HG03159 (cell line): ENCODE results near the gene FEZF2.
A peak's percentile ranks its signal among the peaks of the same experiment; 100 is the strongest.

ENCODE experiments used
- ATAC-seq: cut with Tn5 transposase; IDR thresholded peaks from one replicate; pipeline ENCODE4 v1.9.1; 2021; ENCODE audit warnings: mild to moderate bottlenecking, moderate library complexity; ENCODE audit not compliant: unreplicated experiment

Gene FEZF2

DNA sequence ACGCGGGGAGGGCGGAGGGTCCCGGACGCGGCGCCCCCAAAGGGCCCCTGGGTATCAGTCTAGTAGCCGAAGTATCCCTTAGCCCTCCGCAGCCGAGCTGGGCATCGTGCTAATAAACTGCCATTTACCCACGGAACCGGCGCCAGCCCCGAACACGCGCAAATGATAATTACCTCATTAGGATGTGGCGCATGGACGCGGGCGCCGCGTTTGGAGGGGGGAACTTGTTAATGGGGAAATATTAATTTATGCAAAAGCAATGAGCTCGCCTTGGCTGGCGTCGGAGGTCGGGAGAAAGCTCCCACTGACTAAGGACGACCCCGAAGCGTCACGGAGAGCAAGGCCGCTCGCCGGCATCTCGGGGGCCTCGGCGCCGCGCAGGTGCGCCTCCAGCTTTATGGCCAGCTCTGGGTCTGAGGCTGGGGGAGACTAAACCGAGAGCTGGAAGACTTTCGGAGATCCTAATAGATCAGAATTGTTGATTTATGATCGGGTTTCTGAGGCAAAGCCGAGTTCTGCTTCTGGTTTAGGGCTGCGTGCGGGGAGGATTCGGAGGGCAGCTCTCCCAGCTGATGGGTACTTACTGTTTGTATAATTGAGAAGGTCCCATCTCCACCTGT is 474 bp upstream of the FEZF2 start:
- ATAC-seq: no peak

DNA sequence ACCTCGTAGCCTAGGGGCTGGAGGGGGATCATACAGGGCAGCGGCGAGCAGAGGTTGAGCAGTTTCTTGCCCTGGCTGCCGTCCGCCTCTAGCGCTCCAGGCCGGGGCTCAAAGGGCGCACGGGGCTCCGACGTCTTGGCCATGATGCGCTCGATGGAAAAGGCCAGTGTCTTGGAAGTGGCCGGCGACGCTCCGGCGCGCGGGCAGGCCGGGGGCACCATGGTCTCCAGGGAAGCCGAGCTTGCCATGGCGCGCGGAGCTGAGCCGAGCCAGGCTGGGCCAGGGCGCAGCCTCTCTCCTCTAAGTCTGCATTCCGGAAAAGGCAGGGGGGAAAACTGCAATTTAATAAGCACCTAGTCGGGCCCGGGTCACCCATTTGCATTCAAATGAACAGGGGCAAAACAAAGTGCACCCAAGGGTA is 719 bp downstream of the FEZF2 start:
- ATAC-seq: no peak

DNA sequence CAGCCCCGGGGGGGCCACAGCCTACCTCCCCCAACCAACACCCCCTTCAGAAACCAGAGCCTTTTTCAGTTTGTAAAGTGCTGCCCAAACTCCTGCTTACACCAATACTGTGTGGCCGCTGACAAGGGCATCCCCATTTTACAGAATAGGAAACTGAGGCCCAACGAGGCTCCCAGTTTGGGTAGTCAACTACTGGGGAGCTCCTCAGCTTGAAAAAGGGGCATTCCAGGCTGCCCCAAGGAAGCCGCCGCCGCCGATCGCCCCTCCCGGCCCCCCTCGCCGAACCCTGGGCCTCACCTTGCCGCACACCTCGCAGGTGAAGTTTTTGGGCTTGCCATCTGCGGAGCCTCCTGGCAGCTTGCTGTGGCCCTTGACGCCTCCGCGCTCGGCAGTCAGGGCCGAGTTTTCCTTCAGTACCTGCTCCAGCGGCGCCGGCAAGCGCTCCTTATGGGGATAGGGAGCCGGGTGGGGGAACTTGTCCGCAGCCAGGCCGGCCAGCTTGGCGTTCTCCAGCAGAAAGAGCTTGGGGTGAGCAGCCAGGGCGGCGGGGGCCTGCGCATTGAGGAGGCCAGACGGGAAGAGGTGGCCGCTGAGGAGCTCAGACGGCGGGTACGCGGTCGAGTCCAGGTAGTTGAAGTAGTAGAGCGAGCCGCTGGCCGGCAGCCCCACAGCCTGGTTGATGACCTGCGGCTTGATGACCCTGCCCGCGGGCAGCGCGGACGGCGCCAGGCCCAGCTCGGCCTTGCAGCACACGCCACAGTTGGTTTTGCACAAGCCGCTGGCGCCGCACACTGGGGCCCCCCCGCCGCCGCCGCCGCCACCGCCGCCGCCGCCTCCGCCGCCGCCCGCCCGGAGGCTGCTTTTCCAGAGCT is 1.4 kb downstream of the FEZF2 start:
- no peak for ATAC-seq

DNA sequence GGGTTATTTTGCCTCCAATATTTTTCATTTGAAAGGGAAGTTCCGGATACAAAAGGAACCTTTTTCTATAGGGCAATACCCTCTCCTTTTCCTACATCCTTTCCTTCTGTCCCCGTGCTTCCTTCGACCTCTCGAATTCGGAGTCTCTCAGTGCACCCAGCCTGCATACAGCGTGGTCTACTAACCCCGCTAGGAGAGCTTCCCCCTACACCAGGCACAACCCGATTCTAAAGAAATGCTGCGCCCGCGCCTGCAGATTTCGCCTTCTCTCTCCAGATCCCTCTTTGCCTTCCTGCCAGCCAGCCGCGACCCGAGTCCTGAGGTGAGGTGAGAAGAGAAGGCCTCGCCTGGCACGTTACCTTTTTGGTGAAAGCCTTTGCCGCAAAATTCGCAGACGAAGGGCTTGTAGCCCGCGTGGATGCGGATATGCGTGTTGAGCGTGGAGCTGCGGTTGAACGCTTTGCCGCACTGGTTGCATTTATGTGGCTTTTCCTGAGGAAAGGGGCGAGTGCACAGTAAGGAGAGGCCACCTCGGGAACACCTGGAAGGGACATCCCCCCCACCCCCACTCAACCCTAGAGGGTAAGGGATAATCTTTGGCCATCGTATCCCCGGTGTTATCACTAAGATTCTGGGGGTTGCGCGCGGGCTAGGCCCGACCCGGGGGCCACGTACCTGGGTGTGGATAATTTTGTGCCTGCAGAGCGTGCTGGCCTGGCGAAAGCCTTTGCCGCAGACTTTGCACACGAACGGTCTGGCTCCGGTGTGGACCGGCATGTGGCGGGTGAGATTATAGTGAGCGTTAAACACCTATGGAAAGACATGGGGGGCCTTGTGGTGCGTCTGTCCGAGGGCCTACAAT is 2.3 kb downstream of the FEZF2 start:
- ATAC-seq: no peak

DNA sequence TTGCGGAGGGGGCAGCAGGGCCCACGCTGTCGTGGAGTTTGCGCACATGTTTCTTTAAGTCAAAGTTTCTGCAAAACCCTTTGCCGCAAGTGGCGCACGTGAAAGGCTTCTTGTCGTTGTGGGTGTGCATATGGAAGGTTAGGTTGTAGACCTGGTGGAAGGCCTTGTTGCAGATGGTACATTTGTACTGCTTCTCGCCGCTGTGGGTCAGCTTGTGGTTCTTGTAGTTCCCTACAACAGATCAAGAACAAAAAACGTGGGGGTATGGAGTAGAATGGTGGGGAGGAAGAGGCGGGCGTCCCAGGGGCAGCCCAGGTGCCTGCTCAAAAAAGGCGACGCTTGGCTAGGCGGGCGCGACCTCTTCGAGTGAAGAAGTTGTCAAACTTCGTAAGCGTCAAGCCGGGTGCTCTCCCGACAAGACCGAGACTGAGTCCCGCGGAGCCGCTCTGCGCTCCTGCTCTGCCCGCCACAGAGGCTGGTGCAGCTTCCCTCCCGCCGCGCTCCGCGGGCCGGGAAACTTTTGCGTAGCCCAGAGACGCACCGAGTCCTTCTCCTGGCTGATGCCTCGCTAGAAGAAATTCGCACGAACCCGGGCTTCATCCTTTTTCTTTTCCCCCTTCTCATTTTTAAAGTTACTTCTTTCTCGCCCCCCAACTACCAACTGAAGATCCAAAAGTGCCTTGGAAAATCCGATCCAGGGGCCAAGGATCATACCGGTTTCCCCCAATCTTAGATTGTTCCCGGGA is 3.1 kb downstream of the FEZF2 start:
- no peak for ATAC-seq

DNA sequence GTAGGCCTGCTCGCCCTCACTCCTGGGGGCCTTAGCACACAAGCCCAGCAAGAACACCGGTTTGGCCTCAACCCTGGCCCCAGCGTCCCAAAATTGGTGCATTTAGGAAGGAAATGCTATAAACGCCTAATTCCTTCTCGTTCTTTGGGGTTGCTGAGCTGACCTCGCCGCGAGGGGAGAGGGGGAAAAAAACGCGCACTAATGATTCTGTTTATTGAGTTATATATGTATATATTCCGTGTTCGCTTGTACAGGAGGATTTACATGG is 3.9 kb downstream of the FEZF2 start:
- no peak for ATAC-seq

DNA sequence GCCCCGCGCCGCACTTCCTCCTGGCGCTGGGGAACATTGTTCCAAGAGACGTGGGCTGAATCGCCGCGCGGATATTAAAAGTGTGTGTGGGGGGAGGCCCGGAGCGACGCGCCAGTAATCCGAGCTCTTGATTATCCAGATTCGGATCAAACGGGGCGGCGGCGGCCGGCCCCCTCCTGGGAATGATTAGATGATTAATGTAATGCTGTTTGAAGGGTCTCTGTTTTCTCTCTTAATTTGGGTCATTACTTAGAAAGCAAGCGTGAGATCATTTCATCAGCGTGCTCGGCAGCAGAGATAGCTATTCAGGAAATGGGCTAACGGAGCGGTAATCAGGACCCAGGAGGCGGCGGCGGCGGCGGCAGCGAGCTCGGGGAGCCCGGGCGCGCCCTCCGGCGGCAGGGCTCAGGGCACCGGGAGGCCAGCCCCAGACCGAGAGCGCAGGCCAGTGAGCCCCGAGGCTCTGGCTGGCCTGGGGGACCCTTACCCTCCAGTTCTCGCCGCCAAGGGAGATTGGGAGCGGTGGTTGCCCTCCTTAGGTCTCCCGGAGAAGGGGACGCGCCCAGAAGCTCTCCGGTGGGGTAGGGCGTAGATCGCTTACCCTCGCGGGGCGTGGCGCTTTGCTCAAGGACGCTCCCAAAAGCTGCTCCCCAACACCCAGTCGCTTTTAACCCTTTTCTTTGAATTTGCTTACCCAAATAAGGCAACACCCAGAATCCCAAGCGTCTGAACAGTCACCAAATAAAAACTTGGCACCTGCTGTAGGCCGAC is 4.5 kb downstream of the FEZF2 start:
- ATAC-seq: no peak

DNA sequence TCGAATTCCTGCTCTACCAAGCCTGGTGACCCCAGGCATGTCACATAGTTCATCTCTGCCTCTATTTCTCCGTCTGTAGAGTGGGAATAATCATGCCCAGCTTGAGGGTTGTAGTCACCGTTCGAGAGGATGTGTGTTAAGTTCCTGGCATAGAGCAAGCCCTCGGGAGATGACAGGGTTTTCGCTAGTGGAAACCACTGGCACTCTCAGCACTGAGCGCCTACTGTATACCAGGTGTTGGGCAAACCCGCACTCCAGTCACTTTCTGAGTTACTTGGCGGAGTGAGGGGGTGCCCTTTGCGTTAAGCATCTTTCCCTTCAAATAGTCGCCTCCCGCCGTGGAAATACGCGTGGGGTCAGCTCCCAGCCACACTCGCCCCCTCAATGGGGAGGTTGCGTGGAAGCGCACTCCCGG is 5.1 kb downstream of the FEZF2 start:
- ATAC-seq: no peak

DNA sequence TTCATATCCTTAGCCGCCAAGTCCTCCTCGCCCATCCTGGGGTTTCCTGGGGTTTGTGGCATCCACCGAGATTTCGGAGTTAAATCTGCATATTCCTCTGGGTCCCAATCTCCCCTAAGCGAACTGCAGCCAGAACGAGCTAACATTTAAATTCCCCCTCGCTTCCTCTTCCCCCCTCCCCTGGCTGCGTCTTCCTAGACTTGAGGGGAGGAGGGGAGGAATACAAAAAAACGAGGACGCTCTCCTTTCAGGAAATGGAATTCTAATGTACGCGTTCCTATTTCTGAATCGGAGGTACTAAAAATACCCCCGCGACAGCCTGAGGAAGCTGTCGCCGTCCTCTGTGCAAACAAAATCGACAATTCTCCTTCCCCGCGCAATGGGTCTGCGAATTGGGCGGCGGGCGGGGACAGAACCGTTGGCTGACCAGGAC is 5.6 kb downstream of the FEZF2 start:
- ATAC-seq: no peak

DNA sequence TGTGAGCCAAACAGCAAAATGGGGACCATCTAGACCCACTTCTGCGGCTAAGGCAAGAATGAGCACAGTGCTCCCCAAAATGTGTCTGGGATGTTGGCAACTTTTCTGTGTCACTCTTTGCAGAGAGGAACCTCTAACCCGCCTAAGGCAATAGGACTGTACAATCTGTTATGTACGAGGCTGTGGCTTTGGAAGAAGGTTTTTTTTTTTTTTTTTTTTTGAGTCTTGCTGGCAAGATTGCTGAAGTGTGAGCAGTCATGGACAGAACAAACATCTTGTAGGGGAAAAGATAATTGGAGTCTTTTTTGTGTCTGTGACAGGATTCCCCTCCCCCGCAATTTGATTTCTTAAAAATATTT is 7.2 kb downstream of the FEZF2 start:
- no peak for ATAC-seq

DNA sequence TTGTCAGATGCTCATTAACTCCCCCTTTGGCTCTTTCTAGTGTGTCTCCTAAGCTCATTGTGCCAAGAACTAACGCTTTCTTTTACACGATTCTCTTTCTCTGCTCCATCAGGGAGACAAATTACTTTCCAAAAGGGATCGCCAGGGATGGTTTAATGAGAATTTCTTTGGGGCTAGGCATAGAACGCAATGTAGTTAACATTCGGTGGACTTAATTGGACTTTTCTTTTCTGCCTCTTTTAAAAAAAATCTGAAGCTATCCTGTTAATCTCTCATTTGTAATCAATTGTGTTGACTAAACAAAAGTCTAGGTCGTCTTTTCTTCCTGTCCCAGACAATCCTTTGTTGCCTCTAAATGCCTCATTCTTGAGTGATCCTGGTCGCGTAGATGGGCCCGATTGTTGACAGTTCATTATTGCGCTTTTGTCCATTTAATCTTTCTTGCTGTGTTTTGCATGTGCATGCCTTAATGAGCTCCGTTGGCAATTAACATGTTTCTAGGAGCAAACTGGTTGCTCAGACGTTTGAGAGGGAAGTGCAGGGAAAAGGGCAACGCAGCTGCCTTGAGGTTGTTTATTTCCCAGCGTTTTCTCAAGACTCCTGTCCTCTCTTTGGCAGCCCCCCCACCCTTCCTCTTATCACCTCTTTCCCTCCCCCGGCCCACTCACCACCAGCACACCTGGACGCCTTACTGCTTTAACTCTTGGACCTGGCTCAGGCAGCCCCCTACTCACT is 7.8 kb downstream of the FEZF2 start:
- ATAC-seq: no peak

DNA sequence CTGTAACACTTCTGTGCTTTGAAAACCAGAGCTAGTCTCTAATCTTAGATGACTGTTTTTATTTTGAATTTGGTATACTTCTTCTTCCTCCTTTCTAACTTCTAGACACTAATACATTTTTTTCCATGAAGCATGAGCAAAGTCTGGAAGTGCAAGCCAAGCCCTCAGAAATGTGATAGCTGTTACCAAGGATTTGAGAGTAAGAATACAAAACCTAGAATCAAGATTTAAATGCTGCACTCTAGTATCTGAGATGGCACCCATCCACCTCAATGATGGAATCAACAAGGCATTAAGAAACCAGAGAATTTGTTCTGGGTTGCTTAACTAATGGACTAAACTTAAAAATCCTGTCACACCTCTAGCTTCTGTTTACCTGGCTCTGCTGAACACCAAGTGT is 9.2 kb downstream of the FEZF2 start:
- ATAC-seq: no peak

DNA sequence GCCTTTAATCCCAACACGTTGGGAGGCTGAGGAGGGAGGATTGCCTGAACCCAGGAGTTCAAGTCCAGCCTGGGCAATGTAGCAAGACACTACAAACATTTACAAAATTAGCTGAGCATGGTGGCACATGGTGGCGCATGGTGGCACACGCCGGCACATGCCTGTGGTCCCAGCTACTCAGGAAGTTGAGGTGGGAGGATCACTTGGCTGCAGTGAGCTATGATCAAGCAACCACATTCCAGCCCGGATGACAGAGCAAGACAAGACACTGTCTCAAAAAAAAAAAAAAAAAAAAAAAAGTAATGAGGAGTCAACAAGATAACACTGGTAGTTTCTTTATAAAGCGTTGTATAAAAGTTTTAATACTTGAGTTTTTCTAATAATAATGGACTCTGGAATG is 10.1 kb downstream of the FEZF2 start:
- ATAC-seq: no peak

DNA sequence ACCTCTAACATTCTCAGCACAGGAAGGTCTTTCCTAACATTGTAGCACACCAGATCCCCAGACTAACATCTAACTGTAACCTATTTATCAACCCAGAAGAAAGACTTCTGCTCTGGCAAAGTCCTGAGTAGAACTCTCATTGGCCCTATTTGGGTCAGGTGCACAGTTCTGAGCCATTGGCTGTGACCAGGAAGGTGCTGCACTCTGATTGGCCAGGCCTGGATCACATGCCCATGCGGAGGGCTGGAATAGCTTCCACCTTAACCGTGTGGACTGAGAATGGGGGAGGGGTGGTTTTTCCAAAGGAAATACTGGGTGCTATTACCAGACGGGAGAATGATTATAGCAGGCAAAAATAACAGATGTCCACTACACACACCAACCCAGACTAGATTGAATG is 11.5 kb downstream of the FEZF2 start:
- ATAC-seq: peak; percentile 31

DNA sequence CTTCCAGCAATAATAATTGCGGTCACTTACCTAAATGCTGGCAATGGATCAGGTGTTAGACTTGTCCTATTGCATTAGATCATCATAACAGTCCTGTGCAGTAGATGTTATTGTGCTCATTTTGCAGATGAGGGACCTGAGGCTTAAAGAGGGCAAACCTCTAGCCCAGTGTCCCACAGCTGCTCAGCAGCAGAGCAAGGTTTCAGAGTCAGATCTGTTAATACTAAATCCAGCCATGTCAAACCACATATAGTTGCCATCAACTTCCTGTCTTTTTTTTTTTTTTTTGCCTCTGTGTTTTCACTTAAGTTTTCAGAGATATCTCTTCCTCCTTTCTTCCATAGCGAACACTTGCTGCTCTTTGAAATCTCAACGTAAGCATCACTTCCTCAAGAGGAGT is 12.1 kb downstream of the FEZF2 start:
- peak; percentile 97 for ATAC-seq

DNA sequence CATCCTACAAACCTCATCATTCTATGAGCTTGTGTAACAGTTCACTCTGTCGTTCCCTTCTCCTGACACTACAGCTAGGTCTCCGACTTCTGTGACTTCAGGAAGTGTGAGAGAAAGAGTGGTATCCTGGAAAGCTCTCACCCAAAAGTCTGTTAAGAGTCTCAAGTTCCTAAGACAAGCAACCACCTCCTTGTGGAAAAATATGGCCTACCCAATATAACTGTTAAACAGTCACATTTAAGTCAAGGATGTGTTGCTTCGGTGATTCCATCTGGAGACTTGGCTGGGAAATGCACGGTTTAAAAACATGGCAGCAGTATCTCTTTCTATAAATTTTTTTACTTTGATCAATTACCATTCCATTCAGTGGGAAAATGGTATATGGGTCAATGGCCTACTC is 13.8 kb downstream of the FEZF2 start:
- ATAC-seq: no peak

DNA sequence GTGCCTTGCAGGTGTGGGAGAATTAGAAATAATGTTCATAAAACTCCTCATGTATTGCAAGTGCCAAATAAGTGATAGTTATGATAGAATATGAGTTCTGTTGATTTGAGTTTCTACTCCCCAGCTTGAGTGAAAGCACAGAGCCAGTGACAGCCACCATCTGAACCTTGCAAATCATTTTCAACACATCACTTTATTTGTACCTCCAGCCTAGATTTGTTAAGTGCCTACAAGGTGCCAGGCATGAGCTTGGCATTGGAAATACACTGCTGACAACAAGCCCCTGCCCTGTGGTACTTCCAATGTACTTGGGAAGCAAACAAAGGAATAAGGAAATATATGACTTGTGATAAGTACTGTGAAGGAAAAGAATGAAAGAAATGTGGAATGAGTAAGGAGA is 17.0 kb downstream of the FEZF2 start:
- no peak for ATAC-seq

DNA sequence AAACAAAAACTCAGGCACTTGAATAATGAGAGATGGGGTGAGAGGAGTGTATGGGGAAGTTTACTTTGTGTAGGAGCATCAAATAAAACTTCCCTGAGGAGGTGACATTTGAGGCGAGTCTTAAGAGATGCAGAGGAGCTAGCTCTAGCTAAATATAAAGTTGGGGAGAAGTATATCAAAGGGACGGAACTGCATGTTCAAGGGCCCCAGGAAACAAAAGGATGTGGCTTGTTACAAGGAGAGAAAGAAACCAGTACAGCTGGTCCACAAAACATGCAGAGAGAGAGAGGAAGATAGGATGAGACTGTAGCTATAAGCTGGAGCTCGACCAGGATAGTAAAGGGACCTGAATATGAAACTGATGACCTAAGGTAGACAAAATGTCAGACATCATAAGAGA is 17.6 kb downstream of the FEZF2 start:
- ATAC-seq: no peak

DNA sequence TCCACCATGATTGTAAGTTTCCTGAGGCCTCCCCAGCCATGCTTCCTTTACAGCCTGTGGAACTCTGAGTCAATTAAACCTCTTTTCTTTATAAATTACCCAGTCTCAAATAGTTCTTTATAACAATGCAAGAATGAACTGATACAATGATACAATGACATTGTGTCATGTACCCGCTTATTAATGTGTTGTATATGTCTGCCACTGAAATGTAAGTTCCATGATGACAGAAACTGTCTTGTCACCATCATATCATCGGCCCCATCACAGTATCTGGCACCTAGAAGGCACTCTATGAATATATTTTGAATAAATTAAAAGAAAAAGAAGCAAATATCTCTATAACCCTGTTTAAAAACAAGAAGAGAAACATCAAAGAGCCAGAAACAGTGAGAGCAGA is 29.6 kb downstream of the FEZF2 start:
- no peak for ATAC-seq

DNA sequence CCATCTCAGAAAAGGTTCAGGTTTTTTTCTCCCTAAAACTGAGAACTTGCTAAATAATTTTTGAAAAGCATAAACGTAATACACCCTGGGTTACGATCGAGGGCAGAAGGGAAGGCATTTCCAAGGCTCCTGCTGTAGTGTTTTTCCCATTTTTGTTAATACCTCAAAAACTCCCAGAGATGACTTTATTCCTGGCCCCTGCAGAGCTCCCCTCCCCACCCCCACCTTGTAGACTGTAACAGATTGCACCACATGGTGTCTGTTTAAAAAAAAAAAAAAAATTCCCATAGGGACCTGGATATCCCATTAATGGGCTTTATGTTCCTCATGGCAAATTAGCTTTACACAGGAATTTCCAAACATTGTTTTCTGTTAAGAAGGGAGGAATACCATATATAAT is 38.2 kb downstream of the FEZF2 start:
- no peak for ATAC-seq
